Ascending aorta (tissue), 2 donors: ENCODE measurements around the gene MATN4. TPM values are rescaled to one million over a fixed set of nuclear protein-coding genes. Genes with fewer than 3 reads are reported as not detected.

Experiments used
- DNase-seq, 2 donors: peaks; one replicate each; pipeline ENCODE4 v3.0.0-alpha.2; 2019; ENCODE audit warnings: low spot score in 2 of 2
- H3K27ac ChIP-seq, 2 donors: fragments of 200-600 bp; sonication (generic); one replicate each; pipeline ENCODE4 v1.5.1; 2016 to 2017; ENCODE audit warnings: mild to moderate bottlenecking in 1 of 2
- H3K27me3 ChIP-seq: fragments of 200-600 bp; sonication (generic); one replicate; pipeline ENCODE4 v1.5.1; 2017
- H3K36me3 ChIP-seq, 2 donors: fragments of 200-600 bp; sonication (generic); one replicate each; pipeline ENCODE4 v1.5.1; 2016
- H3K4me1 ChIP-seq, 2 donors: fragments of 200-600 bp; sonication (generic); one replicate each; pipeline ENCODE4 v1.5.1; 2016 to 2017; ENCODE audit warnings: mild to moderate bottlenecking in 1 of 2
- H3K4me3 ChIP-seq, 2 donors: fragments of 200-600 bp; sonication (generic); one replicate each; pipeline ENCODE4 v1.5.1; 2016 to 2017; ENCODE audit warnings: mild to moderate bottlenecking in 1 of 2
- H3K9me3 ChIP-seq, 2 donors: fragments of 200-600 bp; sonication (generic); one replicate each; pipeline ENCODE4 v1.5.1; 2016
- CTCF ChIP-seq, 3 experiments: fragments of 200-600 bp in 2 of 3; fragments of 450-650 bp in 1 of 3; sonication (generic) in 2 of 3; IDR thresholded peaks; one replicate each; pipeline ENCODE4 v1.5.1; 2016 to 2019; ENCODE audit warnings: antibody characterized with exemption in 3 of 3, mild to moderate bottlenecking in 1 of 3, moderate library complexity in 1 of 3
- intact Hi-C: fragments of 100-400 bp; cut with DNase I; formaldehyde crosslinking; loops from one replicate; pipeline ENCODE4 v1.15.1; 2023
- total RNA-seq: library from RNA; depleted of rRNA; stranded (reverse); fragments of >200 nt; gene quantifications from one replicate; pipeline ENCODE4 v1.1.0, GENCODE V29; 2016

MATN4 gene
- total RNA-seq, 1 donor from 2014 or later, result 0.21 TPM

- TF ChIP-seq CTCF (IDR thresholded peaks at IDR 0.05), result no peak
Measured at GRCh38 chr20:45247865-45248264, 60.2 kb downstream of the MATN4 start.

GRCh38 chr20:45246109-45246508, 62.0 kb downstream of the MATN4 start:
- no peaks in the 10 kb centered on the region for H3K4me1 ChIP-seq
- no peaks in the 10 kb centered on the region for H3K36me3 ChIP-seq
- no peaks in the 10 kb centered on the region for H3K9me3 ChIP-seq
- DNase-seq, result no peak
- H3K4me3 ChIP-seq, result no peak overlapping the region
- no peak overlapping the region for H3K27ac ChIP-seq
- intact Hi-C loops, result no loop called here
- H3K27me3 ChIP-seq, result no peaks in the 10 kb centered on the region
- TF ChIP-seq CTCF (IDR thresholded peaks at IDR 0.05), result no peak

More at GRCh38 chr20:45247865-45248264, 60.2 kb downstream of the MATN4 start:
- no peaks in the 10 kb centered on the region for H3K4me1 ChIP-seq
- no peak for DNase-seq
- H3K27me3 ChIP-seq, result no peaks in the 10 kb centered on the region
- H3K9me3 ChIP-seq, result no peaks in the 10 kb centered on the region
- H3K27ac ChIP-seq, result no peak overlapping the region
- no peak overlapping the region for H3K4me3 ChIP-seq
- intact Hi-C loops, result no loop called here
- no peaks in the 10 kb centered on the region for H3K36me3 ChIP-seq

Other genes starting within 250 kb of the MATN4 start
- gene KCNS1, start 207.2 kb downstream of the MATN4 start, total RNA-seq, result not detected
- gene WFDC5, start 193.1 kb downstream of the MATN4 start, total RNA-seq, result not detected
- gene WFDC12, start 183.8 kb downstream of the MATN4 start, total RNA-seq, result not detected
- gene PI3, start 133.4 kb downstream of the MATN4 start, total RNA-seq, result not detected
- not detected for gene SEMG1, start 101.3 kb downstream of the MATN4 start, total RNA-seq
- not detected for gene SEMG2, start 86.9 kb downstream of the MATN4 start, total RNA-seq
- 223 TPM for gene SLPI, start 53.7 kb downstream of the MATN4 start, total RNA-seq
- gene RBPJL, start 1.5 kb downstream of the MATN4 start, total RNA-seq, result not detected
- 63.8 TPM for gene SDC4, start 40.1 kb upstream of the MATN4 start, total RNA-seq
- gene SYS1, start 54.9 kb upstream of the MATN4 start, total RNA-seq, result 27.4 TPM
- not detected for gene TP53TG5, start 70.0 kb upstream of the MATN4 start, total RNA-seq
- gene DBNDD2, start 100.0 kb upstream of the MATN4 start, total RNA-seq, result 100 TPM
- gene PIGT, start 107.8 kb upstream of the MATN4 start, total RNA-seq, result 142 TPM
- 32.5 TPM for gene WFDC2, start 161.5 kb upstream of the MATN4 start, total RNA-seq
- gene SPINT3, start 207.3 kb upstream of the MATN4 start, total RNA-seq, result not detected
- not detected for gene WFDC6, start 231.2 kb upstream of the MATN4 start, total RNA-seq
- not detected for gene EPPIN, start 239.1 kb upstream of the MATN4 start, total RNA-seq